Raji (cell line): ENCODE results near the gene EFCAB10.

Source experiments
- POLR2A ChIP-seq: IDR thresholded peaks from 2 replicates; pipeline ENCODE4 v1.6.1; 2011; ENCODE audit warnings: low read depth, low read length, control low read depth; ENCODE audit not compliant: insufficient read depth

EFCAB10 gene

GRCh38 chr7:105581066-105581811, at the start of gene EFCAB10:
TSS of gene EFCAB10 (minus strand) at chr7:105581493. CDS start at chr7:105581463, 30 bp downstream.
- TF ChIP-seq POLR2A: no peak

GRCh38 chr7:105625986-105626385, 44.7 kb upstream of the EFCAB10 start:
- no peak for TF ChIP-seq POLR2A

GRCh38 chr7:105623906-105624305, 42.6 kb upstream of the EFCAB10 start:
- TF ChIP-seq POLR2A: no peak

- no peak for TF ChIP-seq POLR2A
These were observed 42.1 kb upstream of the EFCAB10 start for GRCh38 chr7:105623378-105623777.

- no peak for TF ChIP-seq POLR2A
These were observed 40.9 kb upstream of the EFCAB10 start for GRCh38 chr7:105622106-105622731.

GRCh38 chr7:105621617-105622016, 40.3 kb upstream of the EFCAB10 start:
- no peak for TF ChIP-seq POLR2A

GRCh38 chr7:105621176-105621575, 39.9 kb upstream of the EFCAB10 start:
- no peak for TF ChIP-seq POLR2A

- TF ChIP-seq POLR2A: no peak
These were observed 38.3 kb upstream of the EFCAB10 start for GRCh38 chr7:105619590-105619989.

GRCh38 chr7:105618016-105618296, 36.7 kb upstream of the EFCAB10 start:
- no peak for TF ChIP-seq POLR2A

- no peak for TF ChIP-seq POLR2A
These were observed 36.2 kb upstream of the EFCAB10 start for GRCh38 chr7:105617280-105618015.

GRCh38 chr7:105614341-105614840, 33.1 kb upstream of the EFCAB10 start:
- no peak for TF ChIP-seq POLR2A

- TF ChIP-seq POLR2A: no peak
These were observed 32.5 kb upstream of the EFCAB10 start for GRCh38 chr7:105613611-105614330.

- no peak for TF ChIP-seq POLR2A
These were observed 31.5 kb upstream of the EFCAB10 start for GRCh38 chr7:105612806-105613205.

GRCh38 chr7:105611856-105612775, 30.8 kb upstream of the EFCAB10 start:
- no peak for TF ChIP-seq POLR2A
